ENCODE measurements around the gene RASA3.

- no peak for TF ChIP-seq EZH2 (IDR thresholded peaks at IDR 0.05; ENCODE audit: low read length, unreplicated experiment)
- TF ChIP-seq CTCF (conservative IDR thresholded peaks at IDR 0.05; ENCODE audit: low read depth, low read length), result no peak
- TF ChIP-seq EZH2phosphoT487 (IDR thresholded peaks at IDR 0.05; ENCODE audit: borderline replicate concordance, low read length), result no peak
These were observed 114.5 kb downstream of the RASA3 start for GRCh38 chr13:114017966-114018365.
